ENCODE results near the gene SETD9.

GRCh38 chr5:56947052-56947451 lies 37.7 kb downstream of the SETD9 start:
- TF ChIP-seq POLR2A (IDR thresholded peaks at IDR 0.05) = no peak
- TF ChIP-seq CTCF (IDR thresholded peaks at IDR 0.05) = no peak
- no peak for TF ChIP-seq EP300 (IDR thresholded peaks at IDR 0.05)
